Chondrocyte (in vitro differentiated cells): ENCODE measurements around the gene S100A11. TPM values are rescaled to one million over a fixed set of nuclear protein-coding genes. Genes with fewer than 3 reads are reported as not detected.
"Not testable (repeated sequence)": the region's sequence is repeated elsewhere in the genome, so short reads cannot be mapped to it uniquely, and the experiment has no call there.

Source experiments
- DNase-seq: peaks from one replicate; pipeline ENCODE4 v3.0.0; 2021; ENCODE audit warnings: mixed read lengths, low spot score
- H3K27ac Mint-ChIP-seq: one replicate; pipeline ENCODE4 v1.8.0; 2021; ENCODE audit warnings: mild to moderate bottlenecking, moderate library complexity, mixed read lengths; ENCODE audit not compliant: unreplicated experiment
- H3K27me3 Mint-ChIP-seq: 2 replicates; pipeline ENCODE4 v1.8.0; 2021; ENCODE audit warnings: low read depth, mixed read lengths
- H3K36me3 Mint-ChIP-seq: 2 replicates; pipeline ENCODE4 v1.8.0; 2021; ENCODE audit warnings: low read depth, mixed read lengths
- H3K4me1 Mint-ChIP-seq: 2 replicates; pipeline ENCODE4 v1.8.0; 2021; ENCODE audit warnings: low read depth, mild to moderate bottlenecking, mixed read lengths
- H3K4me3 Mint-ChIP-seq: one replicate; pipeline ENCODE4 v1.8.0; 2021; ENCODE audit warnings: mild to moderate bottlenecking, moderate library complexity, mixed read lengths; ENCODE audit not compliant: unreplicated experiment
- H3K9me3 Mint-ChIP-seq: 2 replicates; pipeline ENCODE4 v1.8.0; 2021; ENCODE audit warnings: low read depth, mixed read lengths
- long read RNA-seq: library from polyadenylated mRNA; stranded (forward); transcript quantifications from one replicate; pipeline ENCODE4 v2.0.0, GENCODE V29; 2021
- total RNA-seq: library from RNA; stranded (reverse); gene quantifications from 3 replicates; pipeline ENCODE4 v1.2.1, GENCODE V29; 2021
- TF ChIP-seq, protein P1 (sequence below): fragments of 200-600 bp; sonication (generic); IDR thresholded peaks from 2 replicates; pipeline ENCODE4 v1.5.0; 2021; ENCODE audit warnings: antibody characterized with exemption, mild to moderate bottlenecking, moderate library complexity

The S100A11 gene
- 546 to 749 TPM (median 741 TPM) in 3 replicates for total RNA-seq
- long read RNA-seq, transcript S100A11-201 (3 exons, 594 nt) = major isoform, 867 of 872 reads
- long read RNA-seq, partial matches to known transcripts = 5 of 872 reads
- long read RNA-seq, other reads (novel, unspliced or antisense) = 0 of 872 reads

DNA sequence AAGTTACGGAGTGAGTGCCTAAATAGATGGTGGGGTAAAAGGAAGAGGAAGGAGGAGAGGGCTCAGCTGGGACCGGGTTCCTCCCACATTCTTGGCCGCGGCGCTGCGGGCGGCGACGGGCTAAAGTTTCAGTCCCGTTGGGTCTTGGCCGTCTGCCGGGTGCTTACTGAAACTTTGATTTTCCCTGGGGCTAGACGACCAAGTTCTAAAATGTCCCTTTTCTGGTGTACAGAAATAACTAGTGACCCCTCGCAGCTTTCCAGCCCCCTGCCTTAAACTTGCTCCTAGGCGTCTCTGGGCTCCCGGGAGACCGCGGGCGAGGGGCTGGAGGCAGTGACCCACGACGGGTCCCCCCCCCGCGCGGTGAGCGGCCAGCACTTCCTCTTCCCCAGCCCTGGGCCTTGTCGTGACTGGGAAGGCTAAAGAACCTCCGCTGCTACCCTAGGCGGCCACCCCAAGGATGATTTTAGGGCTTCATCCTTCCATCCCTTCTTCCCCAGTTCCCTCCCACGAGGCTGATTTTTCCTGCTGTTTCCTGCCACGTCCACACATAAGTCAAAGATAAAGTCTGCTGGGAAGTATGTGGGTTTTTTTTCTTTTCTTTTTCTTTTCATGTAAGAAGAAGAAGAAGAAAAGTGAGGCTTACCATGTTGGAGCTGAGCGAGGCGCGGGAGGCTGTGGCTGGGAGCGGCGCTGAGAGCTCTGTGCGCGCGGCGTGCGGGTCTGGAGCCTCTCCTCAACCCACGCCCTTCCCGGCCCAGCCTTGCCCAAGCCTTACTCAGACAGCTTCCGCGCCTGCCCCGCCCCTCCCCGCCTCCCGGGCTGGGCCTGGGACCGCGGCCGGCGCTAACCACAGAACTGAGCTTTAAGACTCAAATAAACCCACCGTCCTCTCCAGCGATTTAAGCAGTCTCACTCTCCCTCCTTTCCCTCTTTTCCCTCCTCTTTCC is at the start of gene S100A11:
S100A11 (minus strand) TSS at position 738 of the 950 bp plus-strand sequence; CDS start at position 649, 89 bp downstream.
- H3K4me1 Mint-ChIP-seq = peaks cover 25% of the 10 kb centered on the region
- H3K9me3 Mint-ChIP-seq = no peaks in the 10 kb centered on the region
- H3K27ac Mint-ChIP-seq = peak within 1 kb of the TSS; percentile 99
- H3K4me3 Mint-ChIP-seq = peak within 1 kb of the TSS; percentile 87
- peaks cover 37% of the 10 kb centered on the region for H3K36me3 Mint-ChIP-seq
- H3K27me3 Mint-ChIP-seq = no peaks in the 10 kb centered on the region
- peak; percentile 97 for DNase-seq
- TF ChIP-seq, protein P1, sequence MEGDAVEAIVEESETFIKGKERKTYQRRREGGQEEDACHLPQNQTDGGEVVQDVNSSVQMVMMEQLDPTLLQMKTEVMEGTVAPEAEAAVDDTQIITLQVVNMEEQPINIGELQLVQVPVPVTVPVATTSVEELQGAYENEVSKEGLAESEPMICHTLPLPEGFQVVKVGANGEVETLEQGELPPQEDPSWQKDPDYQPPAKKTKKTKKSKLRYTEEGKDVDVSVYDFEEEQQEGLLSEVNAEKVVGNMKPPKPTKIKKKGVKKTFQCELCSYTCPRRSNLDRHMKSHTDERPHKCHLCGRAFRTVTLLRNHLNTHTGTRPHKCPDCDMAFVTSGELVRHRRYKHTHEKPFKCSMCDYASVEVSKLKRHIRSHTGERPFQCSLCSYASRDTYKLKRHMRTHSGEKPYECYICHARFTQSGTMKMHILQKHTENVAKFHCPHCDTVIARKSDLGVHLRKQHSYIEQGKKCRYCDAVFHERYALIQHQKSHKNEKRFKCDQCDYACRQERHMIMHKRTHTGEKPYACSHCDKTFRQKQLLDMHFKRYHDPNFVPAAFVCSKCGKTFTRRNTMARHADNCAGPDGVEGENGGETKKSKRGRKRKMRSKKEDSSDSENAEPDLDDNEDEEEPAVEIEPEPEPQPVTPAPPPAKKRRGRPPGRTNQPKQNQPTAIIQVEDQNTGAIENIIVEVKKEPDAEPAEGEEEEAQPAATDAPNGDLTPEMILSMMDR = no peak

DNA sequence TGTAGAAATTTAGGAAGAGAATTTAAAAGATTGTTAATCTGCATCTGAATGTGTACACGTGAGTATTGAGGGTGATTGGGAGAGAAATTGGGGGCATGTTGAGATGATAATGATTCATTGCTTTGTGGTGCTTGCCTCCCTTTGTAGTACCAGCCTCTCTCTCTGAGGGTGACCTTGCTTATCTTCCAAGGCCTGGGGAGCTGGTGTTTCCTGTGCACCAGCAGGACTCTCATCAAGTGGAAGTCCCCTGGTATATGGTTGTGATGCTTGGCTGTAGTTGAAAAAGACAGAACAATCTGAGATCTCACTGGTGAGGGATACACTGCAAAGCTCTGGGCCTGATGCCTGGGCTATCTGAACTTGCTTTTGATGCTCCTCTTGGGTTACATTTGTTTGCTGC is 48.0 kb upstream of the S100A11 start:
- DNase-seq = no peak
- H3K27ac Mint-ChIP-seq = no peak overlapping the region
- no peaks in the 10 kb centered on the region for H3K36me3 Mint-ChIP-seq
- H3K4me3 Mint-ChIP-seq = no peak overlapping the region
- no peaks in the 10 kb centered on the region for H3K9me3 Mint-ChIP-seq
- no peaks in the 10 kb centered on the region for H3K4me1 Mint-ChIP-seq
- H3K27me3 Mint-ChIP-seq = peaks cover 18% of the 10 kb centered on the region
- TF ChIP-seq, protein P1 = no peak

DNA sequence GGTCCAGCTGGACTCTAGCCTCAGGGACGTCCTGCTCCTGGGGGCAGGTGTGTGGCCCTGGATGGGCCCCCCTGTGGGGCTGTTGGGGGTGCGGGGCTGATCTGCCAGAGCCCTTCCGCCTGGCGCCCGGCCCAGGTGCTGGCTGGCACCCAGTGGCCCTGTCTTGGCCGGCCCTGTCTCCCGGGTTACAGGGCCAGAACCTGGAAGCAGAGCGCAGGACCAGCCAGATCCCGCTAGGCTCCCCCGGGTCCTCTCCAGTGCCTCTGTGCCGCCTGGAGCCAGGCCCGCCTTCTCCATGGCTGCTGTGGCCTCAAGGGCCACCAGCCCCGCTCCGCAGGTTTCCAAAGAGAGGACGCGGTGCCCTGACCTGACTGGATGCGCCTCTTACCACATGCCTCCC is 44.2 kb upstream of the S100A11 start:
- not testable (repeated sequence) for H3K36me3 Mint-ChIP-seq, H3K27ac Mint-ChIP-seq, H3K4me3 Mint-ChIP-seq, H3K9me3 Mint-ChIP-seq, H3K4me1 Mint-ChIP-seq
- H3K27me3 Mint-ChIP-seq = peaks cover 22% of the 10 kb centered on the region
- DNase-seq = peak; percentile 82

DNA sequence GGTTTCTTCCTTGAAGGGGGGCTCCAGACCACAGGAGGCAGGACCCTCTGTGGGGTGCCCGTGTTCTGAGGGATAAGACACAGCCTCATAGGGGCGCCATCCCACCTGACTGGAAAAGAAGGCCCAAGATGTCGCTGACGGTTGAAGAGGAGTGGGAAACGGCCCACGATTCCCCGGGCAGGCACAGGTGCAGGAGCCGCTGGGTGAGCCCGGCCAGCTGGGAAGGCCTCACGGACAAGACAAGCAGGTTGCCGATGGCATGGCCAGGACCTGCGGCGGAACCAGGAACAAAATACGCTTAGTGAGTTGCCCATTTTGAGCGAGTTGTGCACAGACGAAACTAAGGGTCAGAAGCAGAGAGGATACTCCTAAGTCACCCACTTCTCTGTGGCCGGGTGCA is 43.7 kb upstream of the S100A11 start:
- not testable (repeated sequence) for H3K4me3 Mint-ChIP-seq, H3K36me3 Mint-ChIP-seq, H3K9me3 Mint-ChIP-seq, H3K4me1 Mint-ChIP-seq, DNase-seq, H3K27ac Mint-ChIP-seq
- H3K27me3 Mint-ChIP-seq = peaks cover 23% of the 10 kb centered on the region

DNA sequence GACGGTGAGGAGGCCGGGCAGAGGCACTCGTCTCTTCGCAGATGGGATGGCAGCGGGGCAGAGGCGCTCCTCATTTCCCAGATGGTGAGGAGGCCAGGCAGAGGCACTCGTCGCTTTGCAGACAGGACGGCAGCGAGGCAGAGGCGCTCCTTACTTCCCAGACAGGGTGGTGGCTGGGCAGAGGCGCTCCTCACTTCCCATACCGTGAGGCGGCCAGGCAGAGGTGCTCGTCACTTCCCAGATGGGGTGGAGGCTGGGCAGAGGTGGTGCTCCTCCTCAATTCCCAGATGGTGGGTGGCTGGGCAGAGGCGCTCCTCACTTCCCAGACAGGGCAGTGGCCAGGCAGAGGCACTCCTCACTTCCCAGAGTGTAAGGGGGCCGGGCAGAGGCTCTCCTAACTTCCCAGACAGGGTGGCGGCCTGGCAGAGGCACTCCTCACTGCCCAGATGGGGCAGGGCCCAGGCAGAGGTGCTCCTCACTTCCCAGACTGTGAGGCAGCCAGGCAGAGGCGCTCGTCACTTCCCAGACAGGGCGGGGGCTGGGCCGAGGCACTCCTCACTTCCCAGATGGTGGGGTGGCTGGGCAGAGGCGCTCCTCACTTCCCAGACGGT is 42.1 kb upstream of the S100A11 start:
- H3K27ac Mint-ChIP-seq = no peak overlapping the region
- H3K9me3 Mint-ChIP-seq = no peaks in the 10 kb centered on the region
- H3K36me3 Mint-ChIP-seq = no peaks in the 10 kb centered on the region
- no peaks in the 10 kb centered on the region for H3K4me1 Mint-ChIP-seq
- DNase-seq = peak; percentile 91
- H3K4me3 Mint-ChIP-seq = no peak overlapping the region
- peaks cover 33% of the 10 kb centered on the region for H3K27me3 Mint-ChIP-seq
- TF ChIP-seq, protein P1 = no peak

DNA sequence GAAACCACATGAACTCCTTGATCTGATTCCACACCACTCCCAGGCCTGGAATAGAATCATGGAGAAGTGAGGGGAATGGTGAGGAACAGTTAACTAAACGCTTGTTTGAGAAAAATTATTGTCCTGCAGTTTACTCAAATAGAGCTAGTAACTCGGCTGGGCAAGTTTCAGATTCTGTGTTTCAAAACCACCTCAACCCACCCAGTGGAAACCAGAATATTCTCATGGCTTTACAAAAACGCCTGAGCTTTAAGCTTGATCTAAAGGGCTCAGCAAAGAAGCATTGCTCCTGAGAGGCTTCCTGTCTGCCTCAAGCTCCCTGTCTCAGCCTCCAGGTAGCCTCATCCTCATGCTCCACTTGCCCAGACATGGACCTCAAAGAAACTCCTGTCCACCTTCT is 35.5 kb upstream of the S100A11 start:
- no peaks in the 10 kb centered on the region for H3K36me3 Mint-ChIP-seq
- H3K9me3 Mint-ChIP-seq = no peaks in the 10 kb centered on the region
- H3K27ac Mint-ChIP-seq = no peak overlapping the region
- peaks cover 56% of the 10 kb centered on the region for H3K27me3 Mint-ChIP-seq
- no peak for DNase-seq
- no peaks in the 10 kb centered on the region for H3K4me1 Mint-ChIP-seq
- no peak overlapping the region for H3K4me3 Mint-ChIP-seq
- TF ChIP-seq, protein P1 = no peak
